HG03521 (cell line): Measurements from ENCODE around the gene CHST13.

ENCODE experiments used
- ATAC-seq: cut with Tn5 transposase; IDR thresholded peaks from one replicate; pipeline ENCODE4 v1.9.1; 2021; ENCODE audit warnings: mild to moderate bottlenecking, moderate library complexity; ENCODE audit not compliant: unreplicated experiment

Gene CHST13

DNA sequence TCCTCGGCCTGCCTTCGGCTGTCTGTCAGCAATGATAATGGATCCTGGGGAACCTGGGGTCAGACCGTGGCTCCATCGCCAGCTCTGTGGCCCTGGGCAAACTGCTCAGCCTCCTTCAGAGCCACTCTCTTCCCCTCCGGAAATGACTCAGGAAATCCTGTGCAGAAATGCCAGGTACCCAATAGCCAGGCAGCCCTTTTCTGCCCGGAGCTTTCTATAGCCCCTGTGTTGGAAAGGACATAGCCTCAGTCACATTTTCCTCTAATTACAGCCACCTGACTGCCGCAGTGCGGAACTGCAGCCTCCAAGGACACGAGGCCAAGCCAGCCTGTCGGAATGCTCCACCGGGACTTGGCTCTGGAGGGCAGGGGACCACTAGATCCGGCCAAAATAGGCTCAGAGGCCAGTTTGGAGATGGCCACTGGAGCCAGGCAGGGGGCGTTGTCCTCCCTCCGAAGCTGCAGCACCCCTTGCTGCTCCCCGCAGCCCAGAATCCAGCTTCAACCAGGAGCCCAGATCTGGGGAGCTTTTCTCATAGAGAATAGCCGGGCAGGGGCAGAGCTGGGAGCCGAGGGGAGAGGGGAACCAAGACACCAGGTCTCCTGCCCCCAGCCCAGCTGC, 36.7 kb upstream of the CHST13 start:
- no peak for ATAC-seq

- ATAC-seq = no peak
Measured at GRCh38 chr3:126488185-126488584, 35.8 kb upstream of the CHST13 start.

- ATAC-seq = no peak
Measured at GRCh38 chr3:126488886-126489569, 34.9 kb upstream of the CHST13 start.

DNA sequence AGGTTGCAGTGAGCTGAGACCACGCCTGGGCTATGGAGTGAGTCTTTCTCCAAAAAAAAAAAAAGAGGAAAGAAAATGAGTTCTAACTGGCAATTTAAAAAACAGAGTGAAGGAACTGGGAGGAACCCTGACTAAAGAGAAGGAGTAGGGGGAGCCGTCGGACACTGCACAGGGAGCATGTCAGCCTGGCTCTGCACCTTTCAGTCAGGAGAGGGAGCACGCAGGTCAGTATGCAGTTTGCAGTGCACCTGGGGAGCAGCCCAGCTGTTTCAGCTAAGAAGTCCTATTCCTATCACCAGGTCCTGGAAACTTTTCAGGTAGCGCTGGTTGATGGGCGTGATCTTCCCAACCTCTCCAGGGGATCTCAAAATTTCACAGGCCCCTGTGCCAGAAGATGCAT, 33.3 kb upstream of the CHST13 start:
- ATAC-seq = no peak

DNA sequence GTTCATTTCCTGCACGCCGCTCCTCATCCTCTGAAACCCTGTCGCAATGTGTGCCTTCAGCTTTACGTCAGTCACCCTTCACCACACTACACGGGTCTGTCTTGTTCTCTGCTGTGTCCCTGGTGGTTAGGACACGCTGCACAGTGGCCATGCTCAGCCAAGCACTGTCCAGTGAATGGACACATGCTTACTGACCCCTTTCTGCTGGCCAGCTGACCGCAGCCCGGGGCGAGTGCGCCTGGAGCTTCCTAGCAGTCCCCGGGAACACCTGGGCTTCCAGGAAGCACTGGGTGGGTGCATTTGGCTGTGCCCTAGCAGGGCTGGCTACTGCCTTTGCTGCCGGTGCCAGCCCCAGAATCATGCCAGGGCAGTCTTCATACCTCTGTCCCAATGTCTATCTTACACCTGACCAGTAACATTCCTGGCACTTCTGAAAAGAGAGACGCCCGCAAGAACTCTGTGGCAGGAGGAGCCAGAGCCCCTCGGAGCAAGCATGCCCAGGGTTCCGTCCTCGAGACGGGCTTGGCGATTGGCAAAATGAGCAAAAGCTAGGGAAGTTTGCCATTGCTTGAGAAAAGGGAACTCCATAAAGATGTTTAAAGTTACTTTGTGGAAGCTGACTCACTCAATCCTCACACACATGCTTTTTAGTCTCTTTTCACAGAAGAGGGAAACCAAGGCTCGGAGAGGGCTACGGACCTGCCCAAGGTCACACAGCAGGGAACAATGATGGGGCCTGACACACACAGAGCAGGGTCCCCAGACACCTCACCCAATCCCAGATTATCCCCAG, 32.5 kb upstream of the CHST13 start:
- ATAC-seq = no peak

GRCh38 chr3:126493051-126493450, 30.9 kb upstream of the CHST13 start:
- ATAC-seq = no peak

GRCh38 chr3:126493739-126494138, 30.2 kb upstream of the CHST13 start:
- ATAC-seq = no peak

DNA sequence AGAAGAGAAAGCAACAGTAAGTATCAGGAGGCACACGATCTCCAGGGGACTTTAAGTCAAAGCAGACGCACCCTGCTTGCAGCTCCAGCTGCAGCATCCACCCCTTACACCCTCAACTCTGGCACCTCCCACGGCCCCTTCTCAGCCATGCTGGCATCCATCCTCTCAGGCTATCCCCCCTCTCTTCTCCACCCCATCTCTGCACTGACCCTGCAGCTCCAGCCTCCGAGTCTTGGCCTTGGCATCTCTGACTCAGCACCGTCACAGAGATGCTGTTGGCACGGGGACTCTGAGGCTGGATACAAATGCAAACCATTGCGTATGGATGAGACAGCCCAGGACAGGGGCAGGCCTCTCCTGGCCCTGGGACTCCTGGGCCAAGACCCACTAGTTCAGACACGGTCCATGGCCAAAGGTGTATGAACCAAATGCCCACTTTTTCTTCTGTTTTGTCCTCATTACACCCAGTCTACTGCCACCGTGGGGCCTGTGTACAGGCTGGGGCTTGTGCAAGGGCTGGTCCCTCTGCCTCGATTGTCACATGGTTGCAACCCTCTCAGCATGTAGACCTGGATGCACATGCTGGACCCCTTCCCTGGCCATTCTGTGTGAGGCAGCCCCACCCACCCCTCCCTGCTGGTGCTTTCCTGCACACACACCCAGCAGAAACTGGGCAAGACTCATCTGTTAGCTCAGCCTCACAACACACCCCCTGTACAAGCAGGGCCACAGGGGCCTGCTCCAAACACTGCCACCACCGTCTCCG, 29.6 kb upstream of the CHST13 start:
- no peak for ATAC-seq

DNA sequence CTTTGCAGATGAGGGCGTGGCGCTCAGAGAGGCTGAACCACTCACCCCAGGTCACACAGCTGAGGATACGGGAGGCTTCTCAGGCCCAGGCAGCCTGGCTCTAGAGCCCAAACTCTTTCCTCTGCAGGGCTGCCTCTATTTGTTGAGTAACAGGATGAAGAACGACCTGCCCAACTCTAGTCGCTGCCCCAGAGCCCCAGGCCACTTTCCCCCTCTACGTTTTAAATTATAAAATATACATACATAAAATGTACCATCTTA, 29.1 kb upstream of the CHST13 start:
- no peak for ATAC-seq

- no peak for ATAC-seq
Measured at GRCh38 chr3:126495786-126496185, 28.2 kb upstream of the CHST13 start.

- no peak for ATAC-seq
Measured at GRCh38 chr3:126496894-126497850, 26.8 kb upstream of the CHST13 start.

- ATAC-seq = no peak
Measured at GRCh38 chr3:126497956-126498355, 26.0 kb upstream of the CHST13 start.

DNA sequence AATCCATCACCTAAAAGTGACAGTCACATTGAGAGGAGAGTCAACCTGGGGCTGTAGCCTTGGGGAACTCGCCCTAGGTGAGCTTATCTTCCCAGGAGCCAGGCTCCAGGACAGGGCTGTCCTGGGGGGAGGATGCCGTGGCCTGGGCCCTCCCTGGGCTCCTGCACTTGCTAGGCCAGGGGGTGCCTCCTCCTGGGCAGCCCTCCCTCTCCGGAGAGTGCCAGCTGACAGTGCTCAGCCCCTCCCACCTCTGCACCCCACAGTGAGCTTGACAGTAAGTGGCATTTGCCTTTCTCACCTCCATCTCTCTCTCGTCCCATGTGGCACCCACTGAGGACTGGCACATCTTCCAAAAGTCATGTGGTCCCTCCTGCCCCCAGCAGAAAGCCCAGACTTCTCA, 25.5 kb upstream of the CHST13 start:
- ATAC-seq = no peak

DNA sequence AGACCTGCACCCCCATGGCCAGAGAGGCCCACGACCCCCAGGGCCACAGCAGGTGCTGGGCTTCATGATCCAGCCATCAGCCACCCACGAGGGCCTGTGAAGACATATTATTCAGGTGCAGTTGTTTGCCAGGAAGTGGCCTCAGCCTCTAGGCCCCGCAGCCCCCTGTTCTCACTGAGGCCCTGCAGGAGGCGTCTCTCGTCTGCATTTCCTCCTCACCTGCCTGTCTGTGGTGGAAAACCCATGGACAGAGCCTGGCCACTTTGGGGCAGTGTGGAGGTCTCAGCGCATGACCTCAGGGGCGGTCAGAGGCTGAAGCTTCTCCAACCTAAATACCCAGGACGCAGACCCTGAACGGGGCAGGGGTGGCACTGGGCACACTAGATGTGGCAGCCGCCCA, 25.0 kb upstream of the CHST13 start:
- ATAC-seq = no peak

- no peak for ATAC-seq
Measured at GRCh38 chr3:126499401-126499800, 24.6 kb upstream of the CHST13 start.

- ATAC-seq = no peak
Measured at GRCh38 chr3:126500016-126500415, 23.9 kb upstream of the CHST13 start.

GRCh38 chr3:126501054-126501453, 22.9 kb upstream of the CHST13 start:
- ATAC-seq = no peak

DNA sequence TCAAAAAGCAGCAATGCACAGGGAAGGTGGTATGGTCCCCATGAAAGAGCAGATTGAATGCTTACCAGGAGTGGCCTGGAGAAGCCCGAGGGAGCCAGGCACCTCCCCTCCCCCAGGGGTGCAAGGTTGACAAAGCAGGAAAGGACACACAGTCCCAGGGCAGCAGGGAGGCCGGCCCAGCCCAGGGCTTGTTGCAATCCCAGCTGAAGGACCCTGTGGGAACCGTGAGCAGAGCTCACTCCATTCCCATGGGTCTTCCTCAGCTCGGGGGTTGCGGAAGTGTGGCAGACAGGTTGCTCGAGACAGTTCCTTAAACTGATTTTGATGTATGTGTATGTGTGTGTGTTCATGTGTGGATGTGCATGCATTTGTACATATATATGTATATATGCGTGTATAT, 22.2 kb upstream of the CHST13 start:
- ATAC-seq = no peak

- ATAC-seq = no peak
Measured at GRCh38 chr3:126502656-126503055, 21.3 kb upstream of the CHST13 start.

- ATAC-seq = no peak
Measured at GRCh38 chr3:126503701-126504100, 20.3 kb upstream of the CHST13 start.

- ATAC-seq = no peak
Measured at GRCh38 chr3:126507886-126508285, 16.1 kb upstream of the CHST13 start.
